ENCODE measurements around the gene METRNL. TPM values are rescaled to one million over a fixed set of nuclear protein-coding genes. Genes with fewer than 3 reads are reported as not detected.

The METRNL gene
- total RNA-seq, 1 experiment from 2014 or later, result 58.7 TPM

GRCh38 chr17:83090444-83091256 lies 11.2 kb downstream of the METRNL start:
- H3K36me3 ChIP-seq (ENCODE audit: control insufficient read depth in 1 of 2, insufficient read depth in 2 of 2, low read length in 2 of 2), result peaks cover 15 to 21% of the 10 kb centered on the region in 2 experiments; a peak in 3 of 4 replicates
- no peaks in the 10 kb centered on the region; a peak in 1 of 4 replicates for H3K4me1 ChIP-seq (ENCODE audit: control insufficient read depth in 1 of 2, insufficient read depth in 2 of 2, low read length in 2 of 2)
- ChIA-PET POLR2A (no interaction called here), RAD21 (ENCODE audit: low non-redundant PET in 1 of 2, low total read pairs in 2 of 2, uncharacterized antibody in 2 of 2, unreplicated experiment in 2 of 2) (no interaction called here), CTCF (no interaction called here)
- DNase-seq (ENCODE audit: low read depth, low spot score) (no peak), ATAC-seq (no peak)
- H3K9me3 ChIP-seq (ENCODE audit: control insufficient read depth in 1 of 2, insufficient read depth in 1 of 2, low read depth in 1 of 2, low read length in 2 of 2), result no peaks in the 10 kb centered on the region
- H3K4me3 ChIP-seq (replicated peaks in 1 of 2; ENCODE audit: low read depth in 1 of 2, low read length in 2 of 2), result no peak overlapping the region
- no TSS peak for BruUV-seq (replicated peaks)
- H4K20me1 ChIP-seq (ENCODE audit: insufficient read depth), result no peaks in the 10 kb centered on the region
- H2AFZ ChIP-seq (ENCODE audit: low read depth, low read length, poor library complexity, severe bottlenecking), result no peak overlapping the region
- H3K9ac ChIP-seq (ENCODE audit: low read length), result no peak overlapping the region
- no peak overlapping the region for H3K4me2 ChIP-seq (ENCODE audit: low read length)
- no peak overlapping the region for H3K27ac ChIP-seq (ENCODE audit: low read depth, low read length)
- no peaks in the 10 kb centered on the region for H3K27me3 ChIP-seq (ENCODE audit: insufficient read depth, low read length)
- H3K79me2 ChIP-seq (ENCODE audit: insufficient read depth, low read length), result peaks cover 58% of the 10 kb centered on the region
- TF ChIP-seq REST (IDR thresholded peaks at IDR 0.05; ENCODE audit: low read depth) (no peak), POLR2AphosphoS5 (IDR thresholded peaks at IDR 0.05; ENCODE audit: low read depth, low read length) (no peak), FOSL1 (IDR thresholded peaks at IDR 0.05; ENCODE audit: low read depth) (no peak), ZFX (IDR thresholded peaks at IDR 0.05) (no peak), CBX3 (IDR thresholded peaks at IDR 0.05; ENCODE audit: low read depth) (no peak), POLR2A (IDR thresholded peaks at IDR 0.05; ENCODE audit: borderline replicate concordance, extremely low read depth, insufficient read depth, insufficient read length) (no peak), CEBPB (IDR thresholded peaks at IDR 0.05; ENCODE audit: low read depth) (no peak), EGR1 (IDR thresholded peaks at IDR 0.05; ENCODE audit: low read depth) (no peak), YY1 (IDR thresholded peaks at IDR 0.05; ENCODE audit: extremely low read depth, insufficient replicate concordance, low read depth, low read length) (no peak), EZH2 (IDR thresholded peaks at IDR 0.05) (no peak), ELF1 (IDR thresholded peaks at IDR 0.05; ENCODE audit: borderline replicate concordance, low read depth) (no peak), MAX (IDR thresholded peaks at IDR 0.05) (no peak), SRF (IDR thresholded peaks at IDR 0.05; ENCODE audit: low read depth) (no peak), SIN3A (IDR thresholded peaks at IDR 0.05; ENCODE audit: low read depth) (no peak), EZH2phosphoT487 (IDR thresholded peaks at IDR 0.05; ENCODE audit: borderline replicate concordance) (no peak), ATF3 (IDR thresholded peaks at IDR 0.05) (no peak), ZNF274 (IDR thresholded peaks at IDR 0.05; ENCODE audit: low read depth, low read length) (no peak), JUND (IDR thresholded peaks at IDR 0.05) (no peak), SP1 (IDR thresholded peaks at IDR 0.05; ENCODE audit: low read depth) (no peak)
- H3K9me2 ChIP-seq (ENCODE audit: insufficient read depth), result no peaks in the 10 kb centered on the region
- intact Hi-C loops (cut with micrococcal nuclease), result no loop called here
